ENCODE measurements around the gene APOL3.

GRCh38 chr22:36102995-36103394 lies 57.6 kb downstream of the APOL3 start:
- TF ChIP-seq POLR2A (IDR thresholded peaks at IDR 0.05; ENCODE audit: low read length) (no peak), GATA1 (IDR thresholded peaks at IDR 0.05; ENCODE audit: low read depth, low read length) (no peak)
